SK-N-SH (cell line): ENCODE data around the gene NR1H4. TPM values are rescaled to one million over a fixed set of nuclear protein-coding genes. Genes with fewer than 3 reads are reported as not detected.
A peak's percentile ranks its signal among the peaks of the same experiment; 100 is the strongest.

Source experiments
- CTCF ChIA-PET: fragments of 300-600, 350-600 bp; formaldehyde crosslinking; extraction: SDS; loops from one replicate; lab custom pipeline; 2021; lab: Yijun Ruan, JAX
- POLR2A ChIA-PET: fragments of 350-600 bp; sonication (Branson Sonifier 250); formaldehyde crosslinking; extraction: SDS; loops from one replicate; lab custom pipeline; 2020; ENCODE audit warnings: antibody characterized with exemption, inconsistent platforms; lab: Yijun Ruan, JAX
- DNase-seq: peaks from one replicate; pipeline ENCODE4 v3.0.0; 2012
- H2AFZ ChIP-seq: fragments of 200-600 bp; sonication (generic); 2 replicates; pipeline ENCODE4 v1.8.1; 2016; ENCODE audit warnings: antibody characterized with exemption, mild to moderate bottlenecking, low read depth
- H3F3A ChIP-seq: fragments of 200-600 bp; sonication (generic); replicated peaks from 2 replicates; pipeline ENCODE3; 2016; ENCODE audit warnings: antibody characterized with exemption, mild to moderate bottlenecking; ENCODE audit not compliant: insufficient read depth
- H3K27ac ChIP-seq, 2 experiments: fragments of 200-500 bp in 1 of 2; fragments of 200-600 bp in 1 of 2; sonication (Bioruptor generic) in 1 of 2; sonication (generic), shearing (Covaris generic) in 1 of 2; 2 replicates each; pipeline versions ENCODE4 v1.5.1 to v1.6.1; 2014 to 2016; ENCODE audit warnings: low read depth in 2 of 2, inconsistent platforms in 1 of 2, low read length in 1 of 2, mild to moderate bottlenecking in 1 of 2, mixed read lengths in 1 of 2
- H3K27me3 ChIP-seq: fragments of 200-600 bp; sonication (generic), shearing (Covaris generic); 2 replicates; pipeline ENCODE4 v1.6.1; 2016; ENCODE audit warnings: mixed run types; ENCODE audit not compliant: insufficient read depth
- H3K36me3 ChIP-seq, 2 experiments: fragments of 200-500 bp in 1 of 2; fragments of 200-600 bp in 1 of 2; sonication (Bioruptor generic) in 1 of 2; sonication (generic) in 1 of 2; replicated peaks in 1 of 2; 2 replicates each; pipeline versions ENCODE3 to v1.5.1; 2014 to 2016; ENCODE audit warnings: low read length in 1 of 2, mild to moderate bottlenecking in 1 of 2; ENCODE audit not compliant: insufficient read depth in 2 of 2, control insufficient read depth in 1 of 2
- H3K4me1 ChIP-seq, 2 experiments: fragments of 200-500 bp in 1 of 2; fragments of 200-600 bp in 1 of 2; sonication (Bioruptor generic) in 1 of 2; sonication (generic), shearing (Covaris generic) in 1 of 2; 2 replicates each; pipeline versions ENCODE4 v1.5.1 to v1.6.1; 2014 to 2016; ENCODE audit warnings: low read depth in 1 of 2, low read length in 1 of 2, mixed run types in 1 of 2; ENCODE audit not compliant: insufficient read depth in 2 of 2, control insufficient read depth in 1 of 2
- H3K4me2 ChIP-seq: fragments of 200-600 bp; sonication (generic), shearing (Covaris generic); 2 replicates; pipeline ENCODE4 v1.6.1; 2017; ENCODE audit warnings: mixed run types
- H3K4me3 ChIP-seq, 2 experiments: fragments of 200-500 bp in 1 of 2; fragments of 200-600 bp in 1 of 2; sonication (Bioruptor generic) in 1 of 2; sonication (generic), shearing (Covaris generic) in 1 of 2; 2 replicates each; pipeline versions ENCODE4 v1.5.1 to v1.8.1; 2014 to 2016; ENCODE audit warnings: low read depth in 2 of 2, inconsistent platforms in 1 of 2, low read length in 1 of 2, mild to moderate bottlenecking in 1 of 2, mixed read lengths in 1 of 2, moderate library complexity in 1 of 2
- H3K79me2 ChIP-seq: fragments of 200-600 bp; sonication (generic); 2 replicates; pipeline ENCODE4 v1.8.1; 2017; ENCODE audit warnings: mild to moderate bottlenecking; ENCODE audit not compliant: insufficient read depth
- H3K9ac ChIP-seq: fragments of 200-600 bp; sonication (generic); 2 replicates; pipeline ENCODE4 v1.6.1; 2017; ENCODE audit warnings: mixed run types
- H3K9me2 ChIP-seq: fragments of 200-600 bp; sonication (generic); 2 replicates; pipeline ENCODE4 v1.6.1; 2017; ENCODE audit warnings: mixed run types
- H3K9me3 ChIP-seq: fragments of 200-600 bp; sonication (generic); 2 replicates; pipeline ENCODE4 v1.6.1; 2017; ENCODE audit warnings: mixed run types, mild to moderate bottlenecking, moderate library complexity
- H4K20me1 ChIP-seq: fragments of 200-600 bp; sonication (generic); 2 replicates; pipeline ENCODE4 v1.6.1; 2017; ENCODE audit warnings: mild to moderate bottlenecking, mixed run types; ENCODE audit not compliant: insufficient read depth
- ELF1 ChIP-seq: IDR thresholded peaks from 2 replicates; pipeline ENCODE4 v1.4.0; 2012
- EP300 ChIP-seq, 2 experiments: IDR thresholded peaks; 2 replicates each; pipeline versions ENCODE4 v1.4.0 to v1.6.1; 2012; ENCODE audit warnings: borderline replicate concordance in 1 of 2, low read depth in 1 of 2, low read length in 1 of 2
- EZH2phosphoT487 ChIP-seq: fragments of 200-600 bp; sonication (generic); IDR thresholded peaks from 2 replicates; pipeline ENCODE4 v1.6.1; 2017; ENCODE audit warnings: low read depth, mixed run types, mild to moderate bottlenecking, antibody characterized with exemption, moderate library complexity, borderline replicate concordance
- FOXM1 ChIP-seq: IDR thresholded peaks from 2 replicates; pipeline ENCODE4 v1.4.0; 2012; ENCODE audit warnings: low read depth, mild to moderate bottlenecking
- GABPA ChIP-seq: IDR thresholded peaks from 2 replicates; pipeline ENCODE4 v1.4.0; 2012; ENCODE audit warnings: low read depth, mild to moderate bottlenecking
- MXI1 ChIP-seq: IDR thresholded peaks from 2 replicates; pipeline ENCODE4 v1.6.1; 2012; ENCODE audit warnings: mild to moderate bottlenecking, low read depth, low read length, improper control_type of control experiment
- NFIC ChIP-seq: IDR thresholded peaks from 2 replicates; pipeline ENCODE4 v1.4.0; 2012; ENCODE audit warnings: borderline replicate concordance
- RAD21 ChIP-seq: IDR thresholded peaks from 2 replicates; pipeline ENCODE4 v1.6.1; 2012; ENCODE audit warnings: mild to moderate bottlenecking, low read length
- RCOR1 ChIP-seq: fragments of 150-350 bp; IDR thresholded peaks from 2 replicates; pipeline ENCODE4 v1.6.1; 2017; ENCODE audit warnings: antibody characterized with exemption, low read length
- SMC3 ChIP-seq: IDR thresholded peaks from 2 replicates; pipeline ENCODE4 v1.6.1; 2012; ENCODE audit warnings: low read depth, low read length, improper control_type of control experiment
- TAF1 ChIP-seq: IDR thresholded peaks from 2 replicates; pipeline ENCODE4 v1.6.1; 2012; ENCODE audit warnings: low read depth, mild to moderate bottlenecking, low read length, moderate library complexity, borderline replicate concordance
- TCF12 ChIP-seq: IDR thresholded peaks from 2 replicates; pipeline ENCODE4 v1.4.0; 2012
- YY1 ChIP-seq: IDR thresholded peaks from 2 replicates; pipeline ENCODE4 v1.4.0; 2012; ENCODE audit warnings: low read depth, mild to moderate bottlenecking
- WGBS: methylation state at CpG from one replicate; pipeline ENCODE4 v1.1.6; 2017; ENCODE audit warnings: low lambda C conversion rate; 5-methylcytosine and 5-hydroxymethylcytosine counted together
- polyA plus RNA-seq, 3 experiments: library from polyadenylated mRNA; depleted of rRNA; stranded (reverse); fragments of >200 nt; gene quantifications; 2 replicates each; pipeline ENCODE4 v1.2.3, GENCODE V29; 2012
- TF ChIP-seq, protein P1 (sequence below): fragments of 200-600 bp; sonication (generic); IDR thresholded peaks from 2 replicates; pipeline ENCODE4 v1.6.1; 2017; ENCODE audit warnings: antibody characterized with exemption, mild to moderate bottlenecking, moderate library complexity
- TF ChIP-seq, protein P2 (sequence below): IDR thresholded peaks from 2 replicates; pipeline ENCODE4; 2012
- TF ChIP-seq, protein P3 (sequence below): IDR thresholded peaks from 2 replicates; pipeline ENCODE4 v1.4.0; 2012; ENCODE audit warnings: low read depth, borderline replicate concordance

Gene NR1H4
- polyA plus RNA-seq, 1 of the 3 experiments (the other 2 are of a cell fraction) = not detected

DNA sequence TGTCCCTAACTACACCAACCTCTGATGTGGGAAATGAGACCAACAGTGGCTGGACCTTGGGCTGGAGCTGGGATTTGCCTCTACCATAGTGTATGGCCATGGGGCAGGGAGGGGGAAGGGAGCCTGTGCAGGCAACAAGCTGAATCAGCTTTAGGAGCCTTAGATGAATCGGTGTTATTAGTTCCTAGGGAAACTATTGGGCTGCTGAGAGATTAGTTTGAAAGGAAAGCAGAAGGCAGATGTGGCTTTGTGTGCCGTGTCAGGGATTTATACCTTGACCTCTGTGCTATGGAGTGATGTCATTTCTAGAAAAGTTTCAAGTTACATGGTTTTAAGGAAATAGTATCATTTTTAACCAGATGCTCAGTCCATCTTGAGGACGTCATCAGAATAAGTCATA, 80.3 kb downstream of the NR1H4 start:
- POLR2A ChIA-PET = no interaction called here

DNA sequence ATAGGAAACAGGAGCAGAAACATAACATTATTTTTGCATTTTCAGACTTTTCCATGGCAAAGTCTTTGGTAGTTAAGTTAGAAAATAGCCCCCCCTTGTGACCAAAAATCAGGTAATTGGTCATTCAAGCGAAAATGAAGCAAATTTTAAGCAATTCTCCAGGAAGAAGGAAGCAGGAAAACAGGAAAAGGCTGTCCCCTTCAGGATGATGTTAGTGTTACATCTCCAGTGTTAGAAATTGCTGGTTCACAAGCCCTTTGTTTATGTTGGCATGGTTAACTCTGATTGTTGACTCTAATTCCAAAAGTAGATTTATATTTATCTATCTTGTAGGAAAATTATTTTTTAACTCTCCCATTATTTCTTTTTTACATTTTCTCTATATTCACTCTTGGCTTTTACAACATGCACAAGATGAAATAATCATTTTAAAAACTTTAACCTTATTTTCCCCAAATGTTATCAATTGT, 81.0 kb downstream of the NR1H4 start:
- ChIA-PET POLR2A (no interaction called here), CTCF (interaction anchor here (0.7 to 4.5 kb wide), 37 partner anchors 8 to 743 kb away, joined by 3 to 61 read pairs (median 4); partner anchors contain the start of gene GAS2L3)
- Histone ChIP-seq H2AFZ (peak overlapping the region; percentile 17; the same call in 1 of the 2 replicates), H3K27me3 (no peaks in the 10 kb centered on the region), H3K27ac (no peak overlapping the region), H3K9me3 (no peaks in the 10 kb centered on the region), H3F3A (peaks cover 11% of the 10 kb centered on the region), H3K79me2 (no peaks in the 10 kb centered on the region), H3K4me2 (no peak overlapping the region), H4K20me1 (no peaks in the 10 kb centered on the region), H3K9ac (no peak overlapping the region), H3K4me3 (peak overlapping the region in 1 of 2 experiments; percentile 36; a peak in 1 of 4 replicates), H3K9me2 (no peaks in the 10 kb centered on the region), H3K36me3 (no peaks in the 10 kb centered on the region), H3K4me1 (no peaks in the 10 kb centered on the region)
- WGBS = 0% methylated on average over 1 of the region's 1 CpG
- DNase-seq = peak; percentile 77
- TF ChIP-seq ELF1 (peak; percentile 58; the same call in 1 of the 2 replicates), RAD21 (peak; percentile 96), GABPA (peak; percentile 52; the same call in 1 of the 2 replicates), RCOR1 (peak; percentile 32; the same call in 1 of the 2 replicates), EZH2phosphoT487 (no peak), SMC3 (peak; percentile 94), YY1 (no peak), TCF12 (no peak)
- TF ChIP-seq, protein P1, sequence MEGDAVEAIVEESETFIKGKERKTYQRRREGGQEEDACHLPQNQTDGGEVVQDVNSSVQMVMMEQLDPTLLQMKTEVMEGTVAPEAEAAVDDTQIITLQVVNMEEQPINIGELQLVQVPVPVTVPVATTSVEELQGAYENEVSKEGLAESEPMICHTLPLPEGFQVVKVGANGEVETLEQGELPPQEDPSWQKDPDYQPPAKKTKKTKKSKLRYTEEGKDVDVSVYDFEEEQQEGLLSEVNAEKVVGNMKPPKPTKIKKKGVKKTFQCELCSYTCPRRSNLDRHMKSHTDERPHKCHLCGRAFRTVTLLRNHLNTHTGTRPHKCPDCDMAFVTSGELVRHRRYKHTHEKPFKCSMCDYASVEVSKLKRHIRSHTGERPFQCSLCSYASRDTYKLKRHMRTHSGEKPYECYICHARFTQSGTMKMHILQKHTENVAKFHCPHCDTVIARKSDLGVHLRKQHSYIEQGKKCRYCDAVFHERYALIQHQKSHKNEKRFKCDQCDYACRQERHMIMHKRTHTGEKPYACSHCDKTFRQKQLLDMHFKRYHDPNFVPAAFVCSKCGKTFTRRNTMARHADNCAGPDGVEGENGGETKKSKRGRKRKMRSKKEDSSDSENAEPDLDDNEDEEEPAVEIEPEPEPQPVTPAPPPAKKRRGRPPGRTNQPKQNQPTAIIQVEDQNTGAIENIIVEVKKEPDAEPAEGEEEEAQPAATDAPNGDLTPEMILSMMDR = peak; percentile 96
- TF ChIP-seq, protein P2, sequence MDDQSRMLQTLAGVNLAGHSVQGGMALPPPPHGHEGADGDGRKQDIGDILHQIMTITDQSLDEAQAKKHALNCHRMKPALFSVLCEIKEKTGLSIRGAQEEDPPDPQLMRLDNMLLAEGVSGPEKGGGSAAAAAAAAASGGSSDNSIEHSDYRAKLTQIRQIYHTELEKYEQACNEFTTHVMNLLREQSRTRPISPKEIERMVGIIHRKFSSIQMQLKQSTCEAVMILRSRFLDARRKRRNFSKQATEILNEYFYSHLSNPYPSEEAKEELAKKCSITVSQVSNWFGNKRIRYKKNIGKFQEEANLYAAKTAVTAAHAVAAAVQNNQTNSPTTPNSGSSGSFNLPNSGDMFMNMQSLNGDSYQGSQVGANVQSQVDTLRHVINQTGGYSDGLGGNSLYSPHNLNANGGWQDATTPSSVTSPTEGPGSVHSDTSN = no peak

More for the DNA sequence above, 80.3 kb downstream of the NR1H4 start:
- Histone ChIP-seq H3K27ac (no peak overlapping the region), H3K9me2 (no peaks in the 10 kb centered on the region), H3K27me3 (no peaks in the 10 kb centered on the region), H3K36me3 (no peaks in the 10 kb centered on the region), H2AFZ (no peak overlapping the region), H3K79me2 (no peaks in the 10 kb centered on the region), H3K4me3 (no peak overlapping the region), H3K4me2 (no peak overlapping the region), H4K20me1 (no peaks in the 10 kb centered on the region), H3K9me3 (no peaks in the 10 kb centered on the region), H3K9ac (no peak overlapping the region; the same call in 1 of the 2 replicates), H3F3A (peaks cover 11% of the 10 kb centered on the region), H3K4me1 (no peaks in the 10 kb centered on the region)
- WGBS = 62% methylated on average over 3 of the region's 3 CpGs
- CTCF ChIA-PET = interaction anchor here (0.6 to 4.5 kb wide), 19 partner anchors 10 to 743 kb away, joined by 3 to 61 read pairs (median 4); partner anchors contain the start of gene GAS2L3
- no peak for DNase-seq
- TF ChIP-seq EP300 (IDR thresholded peaks at IDR 0.05; ENCODE audit: borderline replicate concordance in 1 of 2, low read depth in 1 of 2, low read length in 1 of 2) (no peak), FOXM1 (no peak), NFIC (no peak), MXI1 (no peak), ELF1 (no peak), TAF1 (no peak), RAD21 (no peak), RCOR1 (no peak)
- TF ChIP-seq, protein P1 = no peak
- TF ChIP-seq, protein P3, sequence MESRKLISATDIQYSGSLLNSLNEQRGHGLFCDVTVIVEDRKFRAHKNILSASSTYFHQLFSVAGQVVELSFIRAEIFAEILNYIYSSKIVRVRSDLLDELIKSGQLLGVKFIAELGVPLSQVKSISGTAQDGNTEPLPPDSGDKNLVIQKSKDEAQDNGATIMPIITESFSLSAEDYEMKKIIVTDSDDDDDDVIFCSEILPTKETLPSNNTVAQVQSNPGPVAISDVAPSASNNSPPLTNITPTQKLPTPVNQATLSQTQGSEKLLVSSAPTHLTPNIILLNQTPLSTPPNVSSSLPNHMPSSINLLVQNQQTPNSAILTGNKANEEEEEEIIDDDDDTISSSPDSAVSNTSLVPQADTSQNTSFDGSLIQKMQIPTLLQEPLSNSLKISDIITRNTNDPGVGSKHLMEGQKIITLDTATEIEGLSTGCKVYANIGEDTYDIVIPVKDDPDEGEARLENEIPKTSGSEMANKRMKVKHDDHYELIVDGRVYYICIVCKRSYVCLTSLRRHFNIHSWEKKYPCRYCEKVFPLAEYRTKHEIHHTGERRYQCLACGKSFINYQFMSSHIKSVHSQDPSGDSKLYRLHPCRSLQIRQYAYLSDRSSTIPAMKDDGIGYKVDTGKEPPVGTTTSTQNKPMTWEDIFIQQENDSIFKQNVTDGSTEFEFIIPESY = no peak
